HEK293T (cell line): ENCODE results near the gene PSMC5.
"Not testable (repeated sequence)": the region's sequence is repeated elsewhere in the genome, so short reads cannot be mapped to it uniquely, and the experiment has no call there.

Experiments used
- CTCF ChIA-PET: fragments of 350-600 bp; formaldehyde crosslinking; extraction: SDS; loops from one replicate; lab custom pipeline; 2021; ENCODE audit warnings: antibody characterized with exemption, inconsistent platforms; lab: Yijun Ruan, JAX
- POLR2A ChIA-PET: fragments of 350-600 bp; formaldehyde crosslinking; extraction: SDS; loops from one replicate; lab custom pipeline; 2020; ENCODE audit warnings: antibody characterized with exemption, inconsistent platforms; lab: Yijun Ruan, JAX
- DNase-seq: peaks from one replicate; pipeline ENCODE4 v3.0.0; 2012; ENCODE audit warnings: mixed read lengths; ENCODE audit errors: extremely low spot score
- ARNT ChIP-seq: fragments of 450-650 bp; IDR thresholded peaks from 2 replicates; pipeline ENCODE4 v1.6.1; 2017; ENCODE audit warnings: mild to moderate bottlenecking
- BHLHE40 ChIP-seq: fragments of 450-650 bp; IDR thresholded peaks from 2 replicates; pipeline ENCODE4 v1.6.1; 2016; ENCODE audit warnings: mild to moderate bottlenecking, moderate library complexity, borderline replicate concordance
- CTBP1 ChIP-seq: fragments of 450-650 bp; IDR thresholded peaks from 2 replicates; pipeline ENCODE4 v1.6.1; 2016; ENCODE audit warnings: borderline replicate concordance
- ELF4 ChIP-seq: fragments of 450-650 bp; IDR thresholded peaks from 2 replicates; pipeline ENCODE4 v1.6.1; 2017; ENCODE audit warnings: antibody characterized with exemption
- FOXA1 ChIP-seq: fragments of 450-650 bp; IDR thresholded peaks from 2 replicates; pipeline ENCODE4 v1.6.1; 2016; ENCODE audit warnings: mild to moderate bottlenecking
- FOXK2 ChIP-seq: fragments of 450-650 bp; IDR thresholded peaks from 2 replicates; pipeline ENCODE4 v1.6.1; 2016; ENCODE audit warnings: mild to moderate bottlenecking
- FOXM1 ChIP-seq: fragments of 450-650 bp; IDR thresholded peaks from 2 replicates; pipeline ENCODE4 v1.6.1; 2017; ENCODE audit warnings: mild to moderate bottlenecking, borderline replicate concordance
- HDGF ChIP-seq: fragments of 450-650 bp; IDR thresholded peaks from 2 replicates; pipeline ENCODE4 v1.6.1; 2017; ENCODE audit warnings: antibody characterized with exemption, borderline replicate concordance
- L3MBTL2 ChIP-seq: fragments of 450-650 bp; conservative IDR thresholded peaks from 2 replicates; pipeline ENCODE4 v1.6.1; 2016; ENCODE audit warnings: mild to moderate bottlenecking
- LEF1 ChIP-seq: fragments of 450-650 bp; IDR thresholded peaks from 2 replicates; pipeline ENCODE4 v1.6.1; 2017; ENCODE audit warnings: mild to moderate bottlenecking, borderline replicate concordance
- SP1 ChIP-seq: fragments of 450-650 bp; IDR thresholded peaks from 2 replicates; pipeline ENCODE4 v1.6.1; 2017
- SUZ12 ChIP-seq: fragments of 450-650 bp; IDR thresholded peaks from 2 replicates; pipeline ENCODE4 v1.6.1; 2016; ENCODE audit warnings: mild to moderate bottlenecking
- TARDBP ChIP-seq: fragments of 450-650 bp; IDR thresholded peaks from 2 replicates; pipeline ENCODE4 v1.6.1; 2016
- ZNF384 ChIP-seq: fragments of 450-650 bp; IDR thresholded peaks from 2 replicates; pipeline ENCODE4 v1.6.1; 2016
- TF ChIP-seq, protein P1 (sequence below): fragments of 450-650 bp; IDR thresholded peaks from 2 replicates; pipeline ENCODE4 v1.6.1; 2016

PSMC5 gene

DNA sequence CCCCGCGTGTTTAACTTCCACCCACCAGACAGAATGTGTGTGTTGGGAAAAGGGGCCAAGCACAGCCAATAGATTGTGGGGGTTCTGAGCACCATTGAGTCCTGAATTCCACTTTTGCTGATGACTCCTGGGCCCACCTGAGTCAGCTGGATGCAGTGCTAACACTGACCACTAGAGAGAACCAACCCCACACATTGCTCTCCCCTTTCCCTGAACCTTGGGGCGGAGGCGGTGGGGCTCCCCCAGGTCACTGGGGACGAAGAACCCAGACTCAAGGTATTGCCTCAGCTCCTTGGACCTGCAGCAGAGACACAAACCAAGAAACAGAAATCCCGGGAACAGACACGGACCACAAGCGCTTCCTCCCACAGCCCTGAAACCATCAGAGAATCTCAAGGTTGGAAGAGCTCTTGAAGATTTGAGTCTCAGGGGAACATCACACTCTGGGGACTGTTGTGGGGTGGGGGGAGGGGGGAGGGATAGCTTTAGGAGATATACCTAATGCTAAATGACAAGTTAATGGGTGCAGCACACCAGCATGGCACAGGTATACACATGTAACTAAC lies 46.9 kb downstream of the PSMC5 start:
- POLR2A ChIA-PET, CTCF ChIA-PET, DNase-seq: not testable (repeated sequence)

DNA sequence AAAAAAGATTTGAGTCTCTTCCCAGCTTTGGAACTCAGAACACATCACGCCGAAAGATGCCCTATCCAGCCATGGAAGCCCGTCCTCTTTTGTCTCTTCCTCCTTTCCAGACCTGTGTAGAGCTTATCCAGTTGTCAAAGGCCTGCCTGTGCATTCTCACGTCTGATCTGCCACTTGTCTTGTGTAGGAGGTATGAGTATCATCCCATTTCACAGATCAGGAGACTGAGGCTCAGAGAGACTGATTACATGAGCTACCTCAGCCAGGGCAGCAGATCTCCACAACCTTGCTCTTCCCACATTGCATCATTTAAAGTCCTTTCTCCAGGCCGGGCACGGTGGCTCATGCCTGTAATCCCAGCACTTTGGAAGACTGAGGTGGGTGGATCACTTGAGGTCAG lies 47.5 kb downstream of the PSMC5 start:
- DNase-seq, CTCF ChIA-PET, POLR2A ChIA-PET: not testable (repeated sequence)

DNA sequence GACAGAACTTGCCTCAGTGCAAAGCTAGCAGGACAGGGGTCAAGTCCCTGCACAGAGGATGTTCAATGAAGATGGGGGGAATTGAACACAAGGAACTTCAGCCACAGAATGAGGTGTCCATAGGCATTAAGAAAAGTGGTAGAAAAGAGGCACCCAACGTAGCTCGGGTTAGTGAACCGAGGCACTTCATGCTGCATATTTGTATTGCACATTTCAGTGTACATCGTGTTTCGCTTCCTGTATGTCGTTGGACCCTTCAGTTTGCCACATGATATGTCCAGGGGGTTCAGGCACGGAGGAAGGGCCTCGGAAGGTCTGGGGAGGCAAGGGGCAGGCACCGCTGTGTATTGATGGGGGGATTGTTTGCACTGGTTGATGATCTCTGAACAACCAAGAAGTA lies 51.2 kb downstream of the PSMC5 start:
- DNase-seq, POLR2A ChIA-PET: not testable (repeated sequence)
- CTCF ChIA-PET: interaction anchor here (0.7 kb wide), 1 partner anchor 50 kb away, joined by 3 read pairs; no protein-coding TSS in a partner anchor

DNA sequence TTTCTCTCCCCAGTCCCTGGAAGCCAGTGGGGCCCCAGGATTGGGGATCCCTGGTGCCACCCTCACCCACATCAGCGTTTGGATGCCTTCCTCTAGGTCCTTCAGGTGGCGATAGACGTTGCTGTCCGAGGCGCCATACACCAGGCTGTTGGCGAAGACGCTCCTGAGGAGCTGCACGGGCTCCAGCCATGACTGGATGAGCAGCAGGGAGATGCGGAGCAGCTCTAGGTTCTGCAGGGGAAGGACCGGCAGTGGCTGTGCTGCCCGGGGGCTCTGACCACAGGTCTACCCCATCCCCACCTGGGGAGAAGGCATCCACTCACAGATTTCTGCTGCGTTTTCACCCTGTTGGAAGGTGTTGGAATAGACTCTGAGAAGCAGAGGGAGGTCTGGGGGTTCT lies 53.5 kb downstream of the PSMC5 start:
- no peak for DNase-seq
- TF ChIP-seq TARDBP (no peak), SP1 (no peak), HDGF (no peak), ZNF384 (no peak), ARNT (no peak), LEF1 (no peak), L3MBTL2 (no peak), BHLHE40 (no peak), CTBP1 (no peak), FOXA1 (no peak), ELF4 (no peak), SUZ12 (no peak), FOXM1 (no peak), FOXK2 (no peak)
- TF ChIP-seq, protein P1, sequence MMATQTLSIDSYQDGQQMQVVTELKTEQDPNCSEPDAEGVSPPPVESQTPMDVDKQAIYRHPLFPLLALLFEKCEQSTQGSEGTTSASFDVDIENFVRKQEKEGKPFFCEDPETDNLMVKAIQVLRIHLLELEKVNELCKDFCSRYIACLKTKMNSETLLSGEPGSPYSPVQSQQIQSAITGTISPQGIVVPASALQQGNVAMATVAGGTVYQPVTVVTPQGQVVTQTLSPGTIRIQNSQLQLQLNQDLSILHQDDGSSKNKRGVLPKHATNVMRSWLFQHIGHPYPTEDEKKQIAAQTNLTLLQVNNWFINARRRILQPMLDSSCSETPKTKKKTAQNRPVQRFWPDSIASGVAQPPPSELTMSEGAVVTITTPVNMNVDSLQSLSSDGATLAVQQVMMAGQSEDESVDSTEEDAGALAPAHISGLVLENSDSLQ: no peak
- CTCF ChIA-PET: interaction anchor here (1.1 to 1.5 kb wide), 2 partner anchors 15 to 179 kb away, joined by 3 to 7 read pairs; no protein-coding TSS in a partner anchor
- POLR2A ChIA-PET: no interaction called here

DNA sequence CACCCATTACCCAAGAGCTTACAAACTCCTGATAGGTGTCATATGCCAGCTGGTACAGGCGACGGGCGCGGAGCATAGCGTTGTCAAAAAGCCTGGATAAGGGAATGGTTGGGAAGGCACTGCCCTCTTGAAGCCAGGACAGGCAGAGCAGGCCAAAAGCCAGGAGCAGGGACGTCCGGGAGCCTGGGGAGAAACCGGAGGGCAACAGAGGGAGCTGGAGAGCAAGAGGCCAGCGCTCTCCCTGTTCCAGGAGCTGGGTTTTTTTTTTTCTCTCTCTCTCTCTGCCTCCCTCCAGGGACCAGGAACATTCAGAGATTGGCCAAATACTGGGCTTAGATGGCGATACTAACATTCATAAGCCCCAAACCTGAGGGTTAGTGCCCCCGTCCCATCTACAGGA lies 54.1 kb downstream of the PSMC5 start:
- peak; percentile 15 for DNase-seq
- POLR2A ChIA-PET: not testable (repeated sequence)
- CTCF ChIA-PET: interaction anchor here (0.6 to 1.5 kb wide), 5 partner anchors 11 to 180 kb away, joined by 3 to 7 read pairs (median 3); no protein-coding TSS in a partner anchor
